ENCODE results near the gene ALG2. TPM values are rescaled to one million over a fixed set of nuclear protein-coding genes. Genes with fewer than 3 reads are reported as not detected.
A peak's percentile ranks its signal among the peaks of the same experiment; 100 is the strongest.

Gene ALG2
- polyA plus RNA-seq, 1 of the 3 experiments (the other 2 are of a cell fraction), result 31.6 TPM

DNA sequence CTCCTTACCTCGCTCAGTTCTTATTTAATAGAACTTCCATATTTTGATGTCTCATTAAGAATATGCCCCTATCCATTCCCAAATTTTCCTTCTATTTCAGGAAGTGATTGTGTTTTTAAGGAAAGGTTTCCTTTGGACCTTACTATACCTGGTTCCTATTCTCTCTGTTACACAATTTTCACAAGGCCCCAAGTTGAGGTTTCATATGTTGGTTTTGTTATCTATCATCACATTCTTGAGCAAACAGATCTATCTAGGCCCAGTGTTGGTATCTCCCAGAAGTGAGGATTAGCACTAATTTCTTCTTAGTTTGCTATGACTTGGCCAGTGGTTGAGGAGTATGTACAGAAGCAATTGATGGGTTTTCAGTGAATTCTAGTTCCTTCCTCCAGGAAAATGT is 41.5 kb downstream of the ALG2 start:
- no peaks in the 10 kb centered on the region for H3K36me3 ChIP-seq (replicated peaks in 1 of 2; ENCODE audit: control insufficient read depth in 1 of 2, insufficient read depth in 2 of 2, low read length in 1 of 2)
- WGBS (ENCODE audit: low lambda C conversion rate), result 98% methylated on average over 1 of the region's 1 CpG
- POLR2A ChIA-PET, result no interaction called here
- H3K4me3 ChIP-seq (ENCODE audit: low read depth in 2 of 2, low read length in 1 of 2), result no peak overlapping the region
- no peaks in the 10 kb centered on the region for H3K9me3 ChIP-seq
- H3K9me2 ChIP-seq, result no peaks in the 10 kb centered on the region
- no peak overlapping the region for H3K9ac ChIP-seq
- H3K27ac ChIP-seq (ENCODE audit: low read depth in 2 of 2, low read length in 1 of 2), result no peak overlapping the region
- H3K4me1 ChIP-seq (ENCODE audit: control insufficient read depth in 1 of 2, insufficient read depth in 2 of 2, low read depth in 1 of 2, low read length in 1 of 2), result peaks cover 3 to 35% of the 10 kb centered on the region in 2 experiments; a peak in 1 of 4 replicates
- no peaks in the 10 kb centered on the region for H3K79me2 ChIP-seq (ENCODE audit: insufficient read depth)
- H2AFZ ChIP-seq (ENCODE audit: low read depth), result no peak overlapping the region
- no peaks in the 10 kb centered on the region for H3F3A ChIP-seq (replicated peaks; ENCODE audit: insufficient read depth)
- CTCF ChIA-PET, result no interaction called here
- no peaks in the 10 kb centered on the region for H4K20me1 ChIP-seq (ENCODE audit: insufficient read depth)
- DNase-seq, result no peak
- H3K4me2 ChIP-seq, result no peak overlapping the region
- H3K27me3 ChIP-seq (ENCODE audit: insufficient read depth), result no peaks in the 10 kb centered on the region
- TF ChIP-seq CHD2 (IDR thresholded peaks at IDR 0.05; ENCODE audit: low read length, partially characterized antibody) (no peak), FOSL2 (IDR thresholded peaks at IDR 0.05; ENCODE audit: borderline replicate concordance, low read depth) (no peak), RFX5 (IDR thresholded peaks at IDR 0.05; ENCODE audit: low read length) (no peak), RCOR1 (IDR thresholded peaks at IDR 0.05; ENCODE audit: low read length) (no peak), TAF1 (IDR thresholded peaks at IDR 0.05; ENCODE audit: borderline replicate concordance, low read depth, low read length) (no peak)
- TF ChIP-seq, protein P1, sequence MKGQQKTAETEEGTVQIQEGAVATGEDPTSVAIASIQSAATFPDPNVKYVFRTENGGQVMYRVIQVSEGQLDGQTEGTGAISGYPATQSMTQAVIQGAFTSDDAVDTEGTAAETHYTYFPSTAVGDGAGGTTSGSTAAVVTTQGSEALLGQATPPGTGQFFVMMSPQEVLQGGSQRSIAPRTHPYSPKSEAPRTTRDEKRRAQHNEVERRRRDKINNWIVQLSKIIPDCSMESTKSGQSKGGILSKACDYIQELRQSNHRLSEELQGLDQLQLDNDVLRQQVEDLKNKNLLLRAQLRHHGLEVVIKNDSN (IDR thresholded peaks at IDR 0.05; ENCODE audit: borderline replicate concordance, low read depth), result no peak
- TF ChIP-seq, protein P2, sequence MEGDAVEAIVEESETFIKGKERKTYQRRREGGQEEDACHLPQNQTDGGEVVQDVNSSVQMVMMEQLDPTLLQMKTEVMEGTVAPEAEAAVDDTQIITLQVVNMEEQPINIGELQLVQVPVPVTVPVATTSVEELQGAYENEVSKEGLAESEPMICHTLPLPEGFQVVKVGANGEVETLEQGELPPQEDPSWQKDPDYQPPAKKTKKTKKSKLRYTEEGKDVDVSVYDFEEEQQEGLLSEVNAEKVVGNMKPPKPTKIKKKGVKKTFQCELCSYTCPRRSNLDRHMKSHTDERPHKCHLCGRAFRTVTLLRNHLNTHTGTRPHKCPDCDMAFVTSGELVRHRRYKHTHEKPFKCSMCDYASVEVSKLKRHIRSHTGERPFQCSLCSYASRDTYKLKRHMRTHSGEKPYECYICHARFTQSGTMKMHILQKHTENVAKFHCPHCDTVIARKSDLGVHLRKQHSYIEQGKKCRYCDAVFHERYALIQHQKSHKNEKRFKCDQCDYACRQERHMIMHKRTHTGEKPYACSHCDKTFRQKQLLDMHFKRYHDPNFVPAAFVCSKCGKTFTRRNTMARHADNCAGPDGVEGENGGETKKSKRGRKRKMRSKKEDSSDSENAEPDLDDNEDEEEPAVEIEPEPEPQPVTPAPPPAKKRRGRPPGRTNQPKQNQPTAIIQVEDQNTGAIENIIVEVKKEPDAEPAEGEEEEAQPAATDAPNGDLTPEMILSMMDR (IDR thresholded peaks at IDR 0.05), result no peak

DNA sequence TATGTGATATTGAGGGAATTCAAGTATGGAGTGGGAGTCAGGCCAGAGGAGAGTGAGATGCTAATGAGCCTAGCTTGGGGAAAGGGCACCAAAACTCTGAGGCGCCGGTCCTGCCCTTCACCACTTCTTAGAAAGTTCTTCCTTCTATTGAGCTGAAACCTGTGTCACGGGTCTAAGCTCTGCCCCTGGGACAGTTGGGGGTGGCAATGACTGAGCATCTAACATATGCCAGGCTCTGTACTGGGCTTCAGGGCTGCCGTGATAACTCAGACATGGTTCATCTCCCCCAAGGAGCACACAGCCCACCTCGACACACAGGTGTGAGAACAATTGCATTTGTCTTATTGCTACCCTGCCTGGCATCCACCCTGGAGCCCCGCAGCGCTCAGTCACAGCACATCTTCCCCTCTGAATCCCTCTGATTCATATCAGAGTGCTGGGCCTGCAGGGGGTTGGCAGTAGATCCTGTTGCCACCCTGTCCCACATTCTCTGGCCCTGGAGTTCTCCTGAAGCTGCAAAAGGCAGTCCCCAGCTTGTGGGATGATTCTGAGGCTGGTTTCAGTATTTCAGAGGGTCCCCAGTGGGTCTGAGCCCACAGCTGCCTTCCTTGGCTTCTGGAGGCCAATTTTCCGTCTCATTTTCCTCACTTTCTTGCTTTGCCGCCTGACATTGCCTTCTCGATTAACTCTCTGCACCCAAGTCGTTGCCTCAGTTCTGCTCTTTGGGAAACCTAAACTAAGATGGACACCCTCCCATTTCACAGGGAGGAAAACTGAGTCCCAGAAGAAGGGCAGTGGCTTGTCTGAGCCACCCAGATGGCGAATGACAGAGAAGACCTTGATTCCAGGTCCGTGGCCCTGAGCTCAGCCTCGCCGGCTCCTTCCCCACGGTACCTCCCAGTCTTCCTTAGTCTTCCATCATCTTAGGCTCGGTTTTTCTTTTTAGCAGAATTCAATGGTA is 42.5 kb downstream of the ALG2 start:
- H3F3A ChIP-seq (replicated peaks; ENCODE audit: insufficient read depth), result no peaks in the 10 kb centered on the region
- H4K20me1 ChIP-seq (ENCODE audit: insufficient read depth), result no peaks in the 10 kb centered on the region
- H3K4me1 ChIP-seq (ENCODE audit: control insufficient read depth in 1 of 2, insufficient read depth in 2 of 2, low read depth in 1 of 2, low read length in 1 of 2), result peaks cover 0 to 32% of the 10 kb centered on the region in 2 experiments; a peak in 1 of 4 replicates
- H3K9ac ChIP-seq, result no peak overlapping the region
- no peak overlapping the region for H3K4me2 ChIP-seq
- no peak overlapping the region for H3K4me3 ChIP-seq (ENCODE audit: low read depth in 2 of 2, low read length in 1 of 2)
- TF ChIP-seq, protein P3, sequence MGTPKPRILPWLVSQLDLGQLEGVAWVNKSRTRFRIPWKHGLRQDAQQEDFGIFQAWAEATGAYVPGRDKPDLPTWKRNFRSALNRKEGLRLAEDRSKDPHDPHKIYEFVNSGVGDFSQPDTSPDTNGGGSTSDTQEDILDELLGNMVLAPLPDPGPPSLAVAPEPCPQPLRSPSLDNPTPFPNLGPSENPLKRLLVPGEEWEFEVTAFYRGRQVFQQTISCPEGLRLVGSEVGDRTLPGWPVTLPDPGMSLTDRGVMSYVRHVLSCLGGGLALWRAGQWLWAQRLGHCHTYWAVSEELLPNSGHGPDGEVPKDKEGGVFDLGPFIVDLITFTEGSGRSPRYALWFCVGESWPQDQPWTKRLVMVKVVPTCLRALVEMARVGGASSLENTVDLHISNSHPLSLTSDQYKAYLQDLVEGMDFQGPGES (IDR thresholded peaks at IDR 0.05; ENCODE audit: low read depth, low read length), result no peak
- TF ChIP-seq RFX5 (IDR thresholded peaks at IDR 0.05; ENCODE audit: low read length), result no peak
- TF ChIP-seq EP300 (IDR thresholded peaks at IDR 0.05; ENCODE audit: borderline replicate concordance in 1 of 2, low read depth in 1 of 2, low read length in 1 of 2), result no peak
- no peak for TF ChIP-seq SIN3A (IDR thresholded peaks at IDR 0.05; ENCODE audit: borderline replicate concordance, low read depth, low read length)
- TF ChIP-seq TCF12 (IDR thresholded peaks at IDR 0.05), result no peak
- CTCF ChIA-PET, result interaction anchor here (0.6 to 2.0 kb wide), 6 partner anchors 11 to 651 kb away, joined by 3 to 7 read pairs (median 3); no protein-coding TSS in a partner anchor
- no peak overlapping the region for H3K27ac ChIP-seq (ENCODE audit: low read depth in 2 of 2, low read length in 1 of 2)
- no peaks in the 10 kb centered on the region for H3K9me2 ChIP-seq
- POLR2A ChIA-PET, result interaction anchor here (0.6 kb wide), 1 partner anchor 25 kb away, joined by 4 read pairs; no protein-coding TSS in a partner anchor
- WGBS (ENCODE audit: low lambda C conversion rate), result 84% methylated on average over 16 of the region's 17 CpGs
- H3K9me3 ChIP-seq, result no peaks in the 10 kb centered on the region
- no peaks in the 10 kb centered on the region for H3K27me3 ChIP-seq (ENCODE audit: insufficient read depth)
- no peaks in the 10 kb centered on the region for H3K36me3 ChIP-seq (replicated peaks in 1 of 2; ENCODE audit: control insufficient read depth in 1 of 2, insufficient read depth in 2 of 2, low read length in 1 of 2)
- no peaks in the 10 kb centered on the region for H3K79me2 ChIP-seq (ENCODE audit: insufficient read depth)
- H2AFZ ChIP-seq (ENCODE audit: low read depth), result no peak overlapping the region
- peak; percentile 19 for DNase-seq
